ENCODE data around the gene NOSTRIN.

GRCh38 chr2:168796090-168796577, 6.3 kb upstream of the NOSTRIN start:
- TF ChIP-seq POLR2AphosphoS5 (IDR thresholded peaks at IDR 0.05; ENCODE audit: low read depth, low read length) (no peak), MAFK (IDR thresholded peaks at IDR 0.05; ENCODE audit: low read depth, low read length) (no peak), YY1 (IDR thresholded peaks at IDR 0.05; ENCODE audit: low read depth, low read length) (no peak), CREB1 (IDR thresholded peaks at IDR 0.05) (no peak), KDM5A (IDR thresholded peaks at IDR 0.05; ENCODE audit: low read length) (no peak), BCL11A (IDR thresholded peaks at IDR 0.05; ENCODE audit: low read depth in 2 of 2, low read length in 2 of 2) (no peak), CTCF (IDR thresholded peaks at IDR 0.05; ENCODE audit: control extremely low read depth in 1 of 3, insufficient read depth in 1 of 3, low read depth in 1 of 3, low read length in 3 of 3) (no peak), RAD21 (IDR thresholded peaks at IDR 0.05 in 1 of 2, conservative IDR thresholded peaks at IDR 0.05 in 1 of 2; ENCODE audit: low read depth in 2 of 2, low read length in 2 of 2) (no peak), SRF (IDR thresholded peaks at IDR 0.05; ENCODE audit: low read depth, low read length) (no peak), GABPA (IDR thresholded peaks at IDR 0.05; ENCODE audit: borderline replicate concordance, insufficient read depth, low read length) (no peak)

Data from H1 (cell line).